ENCODE measurements around the gene CAPG.
A peak's percentile ranks its signal among the peaks of the same experiment; 100 is the strongest.
"Not testable (repeated sequence)": the region's sequence is repeated elsewhere in the genome, so short reads cannot be mapped to it uniquely, and the experiment has no call there.

The CAPG gene

GRCh38 chr2:85421260-85422071 lies 11.3 kb upstream of the CAPG start:
- no peak for DNase-seq (ENCODE audit: extremely low read depth in 1 of 2, low read depth in 1 of 2)

GRCh38 chr2:85420536-85421259 lies 10.5 kb upstream of the CAPG start:
- DNase-seq (ENCODE audit: extremely low read depth in 1 of 2, low read depth in 1 of 2): peak; percentile 75 to 86

- no peak for DNase-seq (ENCODE audit: extremely low read depth in 1 of 2, low read depth in 1 of 2)
These were observed 9.0 kb upstream of the CAPG start for GRCh38 chr2:85419009-85419675.

- peak; percentile 32 to 73 for DNase-seq (ENCODE audit: extremely low read depth in 1 of 2, low read depth in 1 of 2)
These were observed 8.2 kb upstream of the CAPG start, which contains the start of gene SH2D6 for GRCh38 chr2:85418132-85419008. Gene SH2D6, plus strand, starts transcription at chr2:85418714. Its CDS starts 10,752 bp downstream, at chr2:85429466.

GRCh38 chr2:85415980-85416650 lies 5.9 kb upstream of the CAPG start:
- no peak for DNase-seq (ENCODE audit: extremely low read depth in 1 of 2, low read depth in 1 of 2)

GRCh38 chr2:85414761-85415553 lies 4.8 kb upstream of the CAPG start:
- no peak for DNase-seq (ENCODE audit: extremely low read depth in 1 of 2, low read depth in 1 of 2)

GRCh38 chr2:85414421-85414759 lies 4.2 kb upstream of the CAPG start:
- not testable (repeated sequence) for DNase-seq (ENCODE audit: extremely low read depth in 1 of 2, low read depth in 1 of 2)

- peak; percentile 29 to 30 for DNase-seq (ENCODE audit: extremely low read depth in 1 of 2, low read depth in 1 of 2)
These were observed 3.6 kb upstream of the CAPG start for GRCh38 chr2:85413592-85414420.

- DNase-seq (ENCODE audit: extremely low read depth in 1 of 2, low read depth in 1 of 2): no peak
These were observed 1.2 kb upstream of the CAPG start for GRCh38 chr2:85411405-85411748.

GRCh38 chr2:85410584-85411404 lies 628 bp upstream of the CAPG start:
- no peak for DNase-seq (ENCODE audit: extremely low read depth in 1 of 2, low read depth in 1 of 2)

GRCh38 chr2:85405201-85406059 lies 4.7 kb downstream of the CAPG start:
- peak; percentile 44 to 46 for DNase-seq (ENCODE audit: extremely low read depth in 1 of 2, low read depth in 1 of 2)

GRCh38 chr2:85401844-85402243 lies 8.3 kb downstream of the CAPG start:
- DNase-seq (ENCODE audit: extremely low read depth in 1 of 2, low read depth in 1 of 2): no peak

GRCh38 chr2:85401464-85401805 lies 8.7 kb downstream of the CAPG start:
- no peak for DNase-seq (ENCODE audit: extremely low read depth in 1 of 2, low read depth in 1 of 2)

GRCh38 chr2:85400541-85401463 lies 9.4 kb downstream of the CAPG start:
- DNase-seq (ENCODE audit: extremely low read depth in 1 of 2, low read depth in 1 of 2): no peak

- DNase-seq (ENCODE audit: extremely low read depth in 1 of 2, low read depth in 1 of 2): no peak
These were observed 10.1 kb downstream of the CAPG start for GRCh38 chr2:85400023-85400422.

GRCh38 chr2:85399183-85399455 lies 11.0 kb downstream of the CAPG start:
- DNase-seq (ENCODE audit: extremely low read depth in 1 of 2, low read depth in 1 of 2): no peak
